Vein endothelial cell (primary cell): ENCODE results near the gene SETBP1. TPM values are rescaled to one million over a fixed set of nuclear protein-coding genes. Genes with fewer than 3 reads are reported as not detected.

Source experiments
- small RNA-seq: library from RNA; depleted of rRNA; stranded (forward); fragments of <200 nt; gene quantifications from one replicate; pipeline ENCODE3, GENCODE V24; 2012
- total RNA-seq: library from RNA; depleted of rRNA; stranded (reverse); fragments of >200 nt; gene quantifications from 2 replicates; pipeline ENCODE4 v1.2.3, GENCODE V29; 2012

Gene SETBP1
- total RNA-seq = 8.5 and 9.3 TPM in 2 replicates

GRCh38 chr18:44680273-44681075 lies at the start of gene SETBP1:
SETBP1 (plus strand) TSS chr18:44680888; CDS start chr18:44701347, 20,459 bp downstream.

Small RNA genes within 50 kb of the gene (small RNA-seq; reads per million reads assigned to genes)
- gene MIR4319 = not detected
